PFSK-1 (cell line): Measurements from ENCODE around the gene MAOA.

Experiments used
- POLR2AphosphoS5 ChIP-seq: IDR thresholded peaks from 2 replicates; pipeline ENCODE4 v1.6.1; 2012; ENCODE audit warnings: low read depth, mild to moderate bottlenecking, control low read depth, low read length, moderate library complexity
- REST ChIP-seq, 2 experiments: IDR thresholded peaks; 2 replicates each; pipeline versions ENCODE4 v1.6.1 to v1.8.0; 2011 to 2012; ENCODE audit warnings: low read depth in 2 of 2, low read length in 2 of 2, control low read depth in 1 of 2, inconsistent platforms in 1 of 2, mild to moderate bottlenecking in 1 of 2, moderate library complexity in 1 of 2; ENCODE audit not compliant: insufficient read depth in 1 of 2
- SIN3A ChIP-seq: IDR thresholded peaks from 2 replicates; pipeline ENCODE4 v1.6.1; 2012; ENCODE audit warnings: mild to moderate bottlenecking, low read length, moderate library complexity, borderline replicate concordance; ENCODE audit not compliant: insufficient read depth
- TAF1 ChIP-seq: IDR thresholded peaks from 2 replicates; pipeline ENCODE4 v1.6.1; 2012; ENCODE audit warnings: low read length, control low read depth, borderline replicate concordance; ENCODE audit not compliant: insufficient read depth

GRCh38 chrX:43756076-43756475 lies 100.0 kb downstream of the MAOA start:
- no peak for TF ChIP-seq SIN3A
- TF ChIP-seq REST (IDR thresholded peaks at IDR 0.05; ENCODE audit: insufficient read depth in 1 of 2, low read depth in 2 of 2, low read length in 2 of 2): no peak
- no peak for TF ChIP-seq POLR2AphosphoS5
- TF ChIP-seq TAF1: no peak
